T-cell (primary cell): ENCODE measurements around the gene PAGE1. TPM values are rescaled to one million over a fixed set of nuclear protein-coding genes. Genes with fewer than 3 reads are reported as not detected.
"Not testable (repeated sequence)": the region's sequence is repeated elsewhere in the genome, so short reads cannot be mapped to it uniquely, and the experiment has no call there.

Experiments
- ATAC-seq, 4 experiments: fragments of 200-7000 bp in 3 of 4; fragments of 150-1000 bp in 1 of 4; cut with Tn5 transposase; replicated peaks in 1 of 4; 1 replicate in 3 of 4; 2 replicates in 1 of 4; pipeline ENCODE4 v1.10.0; 2021; ENCODE audit warnings: moderate library complexity in 3 of 4, mild to moderate bottlenecking in 2 of 4, moderate number of reproducible peaks in 1 of 4
- CTCF ChIA-PET, 2 donors: fragments of 300-600 bp; sonication (Branson Sonifier 250); formaldehyde crosslinking; loops; one replicate each; lab custom pipeline; 2022; ENCODE audit warnings: antibody characterized with exemption in 2 of 2; lab: Charles Lee
- POLR2A ChIA-PET, 2 donors: fragments of 300-600 bp; sonication (Branson Sonifier 250); formaldehyde crosslinking; loops; one replicate each; lab custom pipeline; 2022; ENCODE audit warnings: antibody characterized with exemption in 2 of 2; lab: Charles Lee
- DNase-seq, 35 experiments: peaks; one replicate each; pipeline versions ENCODE4 v3.0.0 to v3.0.0-alpha.2; 2013 to 2023
- H3K27ac ChIP-seq: one replicate; pipeline ENCODE4 v1.5.1; 2013; ENCODE audit warnings: low read length
- H3K27me3 ChIP-seq, 2 experiments: replicated peaks in 1 of 2; 1 replicate in 1 of 2; 2 replicates in 1 of 2; pipeline versions ENCODE4 v1.6.1 to v1.7.0; 2013; ENCODE audit warnings: low read length in 1 of 2, mixed read lengths in 1 of 2; ENCODE audit not compliant: control insufficient read depth in 2 of 2, insufficient read depth in 2 of 2; ENCODE audit errors: extremely low read depth in 1 of 2
- H3K36me3 ChIP-seq, 2 donors: 1 replicate in 1 of 2; 2 replicates in 1 of 2; pipeline versions ENCODE4 v1.6.1 to v1.7.0; 2013; ENCODE audit warnings: low read length in 1 of 2; ENCODE audit not compliant: control insufficient read depth in 2 of 2, insufficient read depth in 1 of 2; ENCODE audit errors: extremely low read depth in 1 of 2
- H3K4me1 ChIP-seq, 2 experiments: 1 replicate in 1 of 2; 2 replicates in 1 of 2; pipeline versions ENCODE4 v1.6.1 to v1.7.0; 2013; ENCODE audit warnings: low read length in 2 of 2, mixed read lengths in 1 of 2; ENCODE audit not compliant: insufficient read depth in 2 of 2, control insufficient read depth in 1 of 2; ENCODE audit errors: extremely low read depth in 1 of 2
- H3K4me3 ChIP-seq, 2 donors: 1 replicate in 1 of 2; 2 replicates in 1 of 2; pipeline versions ENCODE4 v1.5.1 to v1.7.0; 2013; ENCODE audit warnings: mild to moderate bottlenecking in 2 of 2, low read length in 1 of 2, moderate library complexity in 1 of 2; ENCODE audit not compliant: control insufficient read depth in 1 of 2; ENCODE audit errors: extremely low read depth in 1 of 2
- H3K9me3 ChIP-seq: 2 replicates; pipeline ENCODE4 v1.7.0; 2013
- H3K27ac Mint-ChIP-seq, 2 donors: one replicate each; pipeline ENCODE4 v1.8.0; 2020 to 2021; ENCODE audit warnings: mild to moderate bottlenecking in 2 of 2, mixed read lengths in 2 of 2
- H3K27me3 Mint-ChIP-seq, 2 donors: one replicate each; pipeline ENCODE4 v1.8.0; 2021 to 2022; ENCODE audit warnings: mixed read lengths in 2 of 2
- H3K36me3 Mint-ChIP-seq: one replicate; pipeline ENCODE4 v1.8.0; 2021; ENCODE audit warnings: mixed read lengths
- H3K4me1 Mint-ChIP-seq, 3 donors: one replicate each; pipeline ENCODE4 v1.8.0; 2020 to 2022; ENCODE audit warnings: mixed read lengths in 3 of 3, mild to moderate bottlenecking in 1 of 3
- H3K4me3 Mint-ChIP-seq, 3 donors: one replicate each; pipeline ENCODE4 v1.8.0; 2020 to 2022; ENCODE audit warnings: mild to moderate bottlenecking in 3 of 3, mixed read lengths in 3 of 3, moderate library complexity in 3 of 3
- H3K9me3 Mint-ChIP-seq, 3 donors: one replicate each; pipeline ENCODE4 v1.8.0; 2020 to 2022; ENCODE audit warnings: mixed read lengths in 3 of 3
- WGBS: methylation state at CpG from one replicate; pipeline ENCODE4 v1.1.5; 2013; ENCODE audit warnings: missing lambda C conversion rate; ENCODE audit not compliant: insufficient coverage; 5-methylcytosine and 5-hydroxymethylcytosine counted together
- total RNA-seq, 35 experiments: library from RNA in 6 of 35; stranded (reverse) in 6 of 35; fragments of 120-200 nt in 1 of 35; gene quantifications; one replicate each; pipeline versions ENCODE4 v1.2.1 to v1.2.4 and lab custom pipeline; 2013 to 2026

Gene PAGE1
- total RNA-seq, 5 donors from 2014 or later (not counting 1 experiment from before 2014, with no cell fraction given) = not detected

DNA sequence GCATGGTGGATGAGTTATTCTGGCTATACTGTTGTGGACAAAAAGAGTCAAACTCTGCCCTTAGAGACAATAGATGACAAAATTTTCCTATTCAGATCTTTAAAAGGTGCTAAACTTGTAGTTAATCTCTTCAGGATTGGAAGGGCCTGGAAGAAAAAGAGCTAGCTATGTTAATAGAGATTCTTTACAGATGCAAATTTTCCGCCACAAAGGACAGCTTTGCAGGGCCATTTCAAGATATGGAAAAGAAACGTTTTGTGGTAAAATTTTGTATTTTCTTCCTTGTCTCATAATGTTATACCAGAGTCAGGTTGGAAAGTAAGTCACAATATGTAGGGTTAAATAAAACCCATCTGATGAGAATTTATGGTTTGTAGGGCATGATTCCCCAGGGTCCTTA is 24.3 kb upstream of the PAGE1 start:
- H3K27me3 ChIP-seq, H3K4me1 ChIP-seq, H3K4me1 Mint-ChIP-seq, H3K4me3 ChIP-seq, H3K36me3 Mint-ChIP-seq, H3K9me3 ChIP-seq, DNase-seq, H3K4me3 Mint-ChIP-seq, H3K9me3 Mint-ChIP-seq, H3K36me3 ChIP-seq, CTCF ChIA-PET, H3K27ac ChIP-seq, POLR2A ChIA-PET, H3K27ac Mint-ChIP-seq, ATAC-seq: not testable (repeated sequence)
- H3K27me3 Mint-ChIP-seq = peaks cover 2 to 17% of the 10 kb centered on the region in 2 donors
- no CpG with 5 or more reads among the region's 2 CpGs for WGBS

DNA sequence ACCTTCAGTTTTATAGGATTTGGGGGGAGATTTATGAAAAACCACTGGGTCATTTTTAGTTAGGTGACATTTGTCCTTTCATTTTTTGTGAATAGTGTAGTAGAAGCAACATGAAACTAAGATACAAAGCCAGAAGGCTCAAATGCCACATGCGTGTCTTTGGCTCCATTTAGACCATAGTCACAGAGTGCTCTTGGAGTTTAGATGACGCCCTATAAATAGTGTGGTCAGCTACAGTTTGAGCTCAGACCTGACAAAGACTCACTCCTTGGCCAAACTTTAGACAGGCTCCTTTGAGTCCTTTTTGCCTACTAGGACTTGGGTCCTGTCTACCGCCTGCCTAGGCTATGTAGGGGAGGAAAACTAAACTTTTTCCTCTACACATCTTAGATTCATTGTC is 16.8 kb upstream of the PAGE1 start:
- DNase-seq (no peak), ATAC-seq (no peak)
- no CpG with 5 or more reads among the region's 3 CpGs for WGBS
- H3K9me3 ChIP-seq = no peaks in the 10 kb centered on the region
- ChIA-PET CTCF (no interaction called here), POLR2A (no interaction called here)
- no peak overlapping the region for H3K4me3 ChIP-seq
- Mint-ChIP-seq H3K27ac (no peak overlapping the region), H3K27me3 (peaks cover 2 to 19% of the 10 kb centered on the region in 2 donors), H3K4me1 (no peaks in the 10 kb centered on the region), H3K36me3 (no peaks in the 10 kb centered on the region), H3K9me3 (no peaks in the 10 kb centered on the region), H3K4me3 (no peak overlapping the region)
- no peaks in the 10 kb centered on the region for H3K4me1 ChIP-seq
- H3K36me3 ChIP-seq = no peaks in the 10 kb centered on the region
- H3K27me3 ChIP-seq = peaks cover 2 to 6% of the 10 kb centered on the region in 2 experiments
- no peak overlapping the region for H3K27ac ChIP-seq

DNA sequence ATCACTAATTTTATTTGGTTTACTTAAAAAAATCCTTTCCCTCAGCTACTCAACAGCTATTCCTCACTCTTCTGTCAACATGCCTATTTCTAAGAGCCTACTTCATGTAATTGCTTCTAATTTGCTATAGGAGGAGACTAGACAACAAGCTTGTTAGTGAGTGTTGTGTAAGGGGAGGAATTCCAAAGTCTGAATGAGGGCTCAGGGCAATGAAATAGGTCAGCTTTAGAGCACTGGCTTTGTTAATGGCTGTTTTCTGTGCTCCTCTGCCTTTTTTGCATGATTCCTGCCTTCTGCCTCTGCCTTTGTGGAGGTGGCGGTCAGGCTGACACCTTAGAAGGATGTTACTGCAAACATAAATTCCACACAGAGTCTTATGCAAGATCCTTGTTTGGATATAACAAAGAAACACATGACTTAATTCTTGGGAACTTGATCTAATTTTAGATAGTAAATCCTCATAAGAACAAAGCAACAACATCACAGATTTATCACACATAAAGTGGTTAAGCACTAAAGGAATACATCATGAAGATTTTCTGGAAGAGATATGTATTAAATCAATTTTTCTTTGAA is 15.0 kb upstream of the PAGE1 start:
- no CpG with 5 or more reads among the region's 1 CpG for WGBS
- no peaks in the 10 kb centered on the region for H3K36me3 ChIP-seq

DNA sequence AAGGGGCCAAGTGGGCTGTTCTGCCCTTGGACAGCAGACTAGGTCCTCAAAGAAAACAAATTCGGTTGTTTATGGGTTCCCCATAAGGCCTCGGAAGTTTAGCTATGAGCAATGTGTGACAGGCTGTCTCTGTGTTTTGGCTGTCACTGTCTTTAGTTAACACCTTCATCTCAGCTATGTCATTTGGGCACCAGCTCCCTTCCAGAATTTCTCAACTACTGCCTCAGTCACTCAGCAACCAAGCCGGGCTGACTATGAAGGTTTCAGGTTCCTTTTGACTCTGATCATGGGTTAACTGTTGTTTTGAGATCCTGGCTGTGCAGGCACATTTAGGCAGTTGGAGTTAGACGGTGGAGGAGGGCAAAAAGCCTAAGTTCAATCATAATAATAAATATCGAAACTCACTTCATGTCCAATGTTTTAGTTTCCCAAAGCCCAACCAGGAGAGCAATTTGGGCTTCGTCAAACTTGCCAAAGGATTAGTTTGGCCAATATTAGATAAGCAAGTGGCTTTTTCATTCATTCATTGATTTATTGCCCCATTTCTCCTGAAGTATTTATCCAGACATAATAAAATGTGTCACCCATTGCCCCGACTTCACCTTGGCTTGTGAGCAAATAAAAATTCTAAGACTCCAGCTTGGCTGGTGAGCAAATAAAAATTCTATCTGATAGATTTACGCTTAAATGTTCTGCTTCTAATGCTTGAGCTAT is 9.1 kb upstream of the PAGE1 start:
- ChIA-PET CTCF (no interaction called here), POLR2A (no interaction called here)
- Mint-ChIP-seq H3K4me1 (no peaks in the 10 kb centered on the region), H3K36me3 (no peaks in the 10 kb centered on the region), H3K27ac (no peak overlapping the region), H3K9me3 (no peaks in the 10 kb centered on the region), H3K4me3 (no peak overlapping the region), H3K27me3 (peaks cover 6 to 34% of the 10 kb centered on the region in 2 donors)
- no CpG with 5 or more reads among the region's 8 CpGs for WGBS
- Histone ChIP-seq H3K9me3 (no peaks in the 10 kb centered on the region), H3K27ac (no peak overlapping the region), H3K36me3 (no peaks in the 10 kb centered on the region), H3K27me3 (no peaks in the 10 kb centered on the region), H3K4me1 (no peaks in the 10 kb centered on the region), H3K4me3 (no peak overlapping the region)
- ATAC-seq (no peak), DNase-seq (no peak)

More for the DNA sequence above, 15.0 kb upstream of the PAGE1 start:
- Mint-ChIP-seq H3K9me3 (no peaks in the 10 kb centered on the region), H3K36me3 (no peaks in the 10 kb centered on the region), H3K4me3 (no peak overlapping the region), H3K4me1 (no peaks in the 10 kb centered on the region), H3K27ac (no peak overlapping the region), H3K27me3 (peaks cover 8 to 23% of the 10 kb centered on the region in 2 donors)
- Histone ChIP-seq H3K27ac (no peak overlapping the region), H3K9me3 (no peaks in the 10 kb centered on the region), H3K27me3 (peaks cover 0 to 2% of the 10 kb centered on the region in 2 experiments), H3K4me3 (no peak overlapping the region), H3K4me1 (no peaks in the 10 kb centered on the region)
- CTCF ChIA-PET = no interaction called here
- ATAC-seq = no peak
- POLR2A ChIA-PET = no interaction called here
- DNase-seq = no peak

DNA sequence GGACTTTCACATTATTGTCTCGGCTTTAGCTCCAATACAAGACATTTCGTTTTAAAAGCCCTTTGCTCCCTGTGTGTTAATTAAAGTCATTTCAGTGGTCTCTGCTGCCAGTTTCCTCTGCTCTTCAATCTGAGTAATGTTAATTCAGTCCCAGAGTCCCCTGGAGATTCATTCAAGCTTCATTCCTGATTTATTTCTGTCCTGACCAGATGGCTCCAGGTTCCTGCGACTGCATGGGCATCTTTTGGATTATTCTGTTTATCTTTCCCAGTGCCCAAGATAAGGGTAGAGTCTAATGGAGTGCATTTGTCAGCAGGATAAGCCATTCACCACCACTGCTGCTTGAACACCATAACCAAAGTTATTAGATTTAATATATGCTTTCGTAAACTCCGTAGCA is 6.1 kb upstream of the PAGE1 start:
- ChIA-PET CTCF (no interaction called here), POLR2A (no interaction called here)
- Mint-ChIP-seq H3K4me3 (no peak overlapping the region), H3K27me3 (peaks cover 6 to 23% of the 10 kb centered on the region in 2 donors), H3K9me3 (no peaks in the 10 kb centered on the region), H3K4me1 (no peaks in the 10 kb centered on the region), H3K36me3 (no peaks in the 10 kb centered on the region), H3K27ac (no peak overlapping the region)
- H3K36me3 ChIP-seq = no peaks in the 10 kb centered on the region
- no peak for DNase-seq
- ATAC-seq = no peak
- H3K4me3 ChIP-seq = no peak overlapping the region
- H3K9me3 ChIP-seq = no peaks in the 10 kb centered on the region
- WGBS = no CpG with 5 or more reads among the region's 5 CpGs
- no peak overlapping the region for H3K27ac ChIP-seq
- H3K4me1 ChIP-seq = no peaks in the 10 kb centered on the region
- no peaks in the 10 kb centered on the region for H3K27me3 ChIP-seq

DNA sequence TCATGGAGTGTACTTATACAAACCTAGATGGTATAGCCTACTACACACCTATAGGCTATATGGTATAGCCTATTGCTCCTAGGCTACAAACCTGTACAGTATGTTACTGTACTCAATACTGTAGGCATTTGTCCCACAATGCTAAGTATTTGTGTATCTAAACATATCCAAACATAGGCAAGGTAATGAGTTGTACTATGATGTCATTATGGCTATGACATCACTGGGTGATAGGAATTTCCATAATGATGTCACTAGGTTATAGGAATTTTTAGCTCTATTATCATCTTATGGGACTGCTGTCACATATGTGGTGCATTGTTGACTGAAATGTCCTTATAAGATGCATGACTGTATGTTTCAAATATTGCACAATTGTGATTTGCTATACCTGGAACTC is 5.5 kb upstream of the PAGE1 start:
- Histone ChIP-seq H3K27me3 (no peaks in the 10 kb centered on the region), H3K36me3 (no peaks in the 10 kb centered on the region), H3K4me1 (no peaks in the 10 kb centered on the region), H3K27ac (no peak overlapping the region), H3K4me3 (no peak overlapping the region), H3K9me3 (no peaks in the 10 kb centered on the region)
- DNase-seq = no peak
- Mint-ChIP-seq H3K36me3 (no peaks in the 10 kb centered on the region), H3K27ac (no peak overlapping the region), H3K27me3 (peaks cover 3 to 17% of the 10 kb centered on the region in 2 donors), H3K4me1 (no peaks in the 10 kb centered on the region), H3K4me3 (no peak overlapping the region), H3K9me3 (no peaks in the 10 kb centered on the region)
- no peak for ATAC-seq
- ChIA-PET CTCF (no interaction called here), POLR2A (no interaction called here)
